Parathyroid adenoma (tissue), 2 donors: Measurements from ENCODE around the gene GNPAT.

Source experiments
- H2AFZ ChIP-seq: fragments of 300-600 bp; sonication (generic); one replicate; pipeline ENCODE4 v1.7.0; 2017; ENCODE audit warnings: antibody characterized with exemption, mild to moderate bottlenecking
- H3K27ac ChIP-seq: fragments of 300-600 bp; sonication (generic); one replicate; pipeline ENCODE4 v1.7.0; 2017
- H3K27me3 ChIP-seq: fragments of 300-600 bp; sonication (generic); one replicate; pipeline ENCODE4 v1.7.0; 2017; ENCODE audit warnings: low read length; ENCODE audit not compliant: control insufficient read depth, insufficient read depth
- H3K36me3 ChIP-seq: fragments of 300-600 bp; sonication (generic); one replicate; pipeline ENCODE4 v1.7.0; 2017; ENCODE audit warnings: low read length; ENCODE audit not compliant: control insufficient read depth, insufficient read depth
- H3K4me1 ChIP-seq: fragments of 300-600 bp; sonication (generic); one replicate; pipeline ENCODE4 v1.7.0; 2017; ENCODE audit warnings: control low read depth
- H3K4me2 ChIP-seq: fragments of 300-600 bp; sonication (generic); one replicate; pipeline ENCODE4 v1.7.0; 2017; ENCODE audit warnings: low read length
- H3K4me3 ChIP-seq: fragments of 300-600 bp; sonication (generic); one replicate; pipeline ENCODE4 v1.7.0; 2017; ENCODE audit warnings: low read depth, low read length
- H3K79me2 ChIP-seq: fragments of 300-600 bp; sonication (generic); one replicate; pipeline ENCODE4 v1.7.0; 2017; ENCODE audit warnings: control low read depth
- H3K9ac ChIP-seq: fragments of 300-600 bp; sonication (generic); one replicate; pipeline ENCODE4 v1.7.0; 2017; ENCODE audit warnings: mild to moderate bottlenecking
- H3K9me3 ChIP-seq: fragments of 300-600 bp; sonication (generic); one replicate; pipeline ENCODE4 v1.7.0; 2017; ENCODE audit warnings: low read length; ENCODE audit not compliant: control insufficient read depth
- CTCF ChIP-seq: fragments of 300-600 bp; sonication (generic); IDR thresholded peaks from one replicate; pipeline ENCODE4 v1.7.0; 2017; ENCODE audit warnings: antibody characterized with exemption, mild to moderate bottlenecking
- donor health status: primary hyperparathyroidism.

The GNPAT gene

GRCh38 chr1:231194843-231195516 is 46.0 kb upstream of the GNPAT start:
- Histone ChIP-seq H3K36me3 (no peaks in the 10 kb centered on the region), H3K79me2 (no peaks in the 10 kb centered on the region)

DNA sequence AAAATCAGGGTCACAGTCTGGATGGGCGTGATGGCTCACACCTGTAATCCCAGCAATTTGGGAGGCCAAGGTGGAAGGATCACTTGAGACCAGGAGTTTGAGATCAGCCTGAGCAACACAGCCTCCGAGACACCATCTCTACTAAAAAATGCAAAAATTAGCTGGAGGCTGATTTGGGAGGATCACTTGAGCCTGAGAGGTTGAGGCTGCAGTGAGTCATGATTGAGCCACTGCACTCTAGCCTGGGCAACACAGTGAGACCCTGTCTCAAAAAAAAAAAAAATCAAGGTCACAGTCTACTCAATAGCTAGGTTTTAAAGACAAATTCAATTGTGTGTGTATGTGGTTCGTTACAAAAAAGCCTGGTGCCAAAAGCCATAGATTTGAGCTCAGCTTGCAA is 44.7 kb upstream of the GNPAT start:
- TF ChIP-seq CTCF, result no peak
- no peak overlapping the region for H2AFZ ChIP-seq
- no peak overlapping the region for H3K9ac ChIP-seq
- H3K9me3 ChIP-seq, result no peaks in the 10 kb centered on the region
- no peaks in the 10 kb centered on the region for H3K79me2 ChIP-seq
- no peaks in the 10 kb centered on the region for H3K4me1 ChIP-seq
- no peaks in the 10 kb centered on the region for H3K27me3 ChIP-seq
- no peak overlapping the region for H3K4me2 ChIP-seq
- no peak overlapping the region for H3K4me3 ChIP-seq
- no peak overlapping the region for H3K27ac ChIP-seq
- H3K36me3 ChIP-seq, result no peaks in the 10 kb centered on the region

More at GRCh38 chr1:231194843-231195516, 46.0 kb upstream of the GNPAT start:
- Histone ChIP-seq H3K4me3 (no peak overlapping the region), H3K9me3 (no peaks in the 10 kb centered on the region), H3K27me3 (no peaks in the 10 kb centered on the region), H2AFZ (no peak overlapping the region), H3K4me2 (no peak overlapping the region), H3K9ac (no peak overlapping the region), H3K4me1 (no peaks in the 10 kb centered on the region), H3K27ac (no peak overlapping the region)
- no peak for TF ChIP-seq CTCF

- no peak for TF ChIP-seq CTCF
- Histone ChIP-seq H3K36me3 (no peaks in the 10 kb centered on the region), H2AFZ (no peak overlapping the region), H3K4me1 (no peaks in the 10 kb centered on the region), H3K79me2 (no peaks in the 10 kb centered on the region), H3K4me3 (no peak overlapping the region), H3K9ac (no peak overlapping the region), H3K4me2 (no peak overlapping the region), H3K9me3 (no peaks in the 10 kb centered on the region), H3K27ac (no peak overlapping the region), H3K27me3 (no peaks in the 10 kb centered on the region)
These were observed 44.3 kb upstream of the GNPAT start for GRCh38 chr1:231196728-231197127.

DNA sequence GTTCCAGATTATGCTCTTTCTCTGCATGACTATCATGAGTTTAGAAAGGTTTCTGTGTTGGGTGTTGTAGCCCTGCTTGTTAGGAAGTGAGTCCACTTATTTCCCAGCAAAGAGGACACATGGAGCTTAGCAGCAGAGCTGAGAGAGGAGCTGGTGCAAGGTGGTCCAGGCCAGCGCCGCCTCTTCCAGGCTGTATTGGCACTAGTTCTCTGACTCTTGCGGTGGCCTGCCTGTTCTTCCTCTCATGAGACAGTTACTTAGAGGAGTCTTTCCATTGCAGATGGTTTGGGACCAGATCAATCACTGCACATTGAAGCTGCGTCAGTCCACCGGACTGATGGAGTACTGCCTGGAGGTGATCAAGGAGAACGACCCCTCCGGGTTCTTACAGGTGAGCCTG is 41.1 kb upstream of the GNPAT start:
- H3K27ac ChIP-seq, result no peak overlapping the region
- no peak for TF ChIP-seq CTCF
- no peaks in the 10 kb centered on the region for H3K27me3 ChIP-seq
- H3K9ac ChIP-seq, result no peak overlapping the region
- H2AFZ ChIP-seq, result no peak overlapping the region
- H3K9me3 ChIP-seq, result no peaks in the 10 kb centered on the region
- no peaks in the 10 kb centered on the region for H3K36me3 ChIP-seq
- H3K4me1 ChIP-seq, result no peaks in the 10 kb centered on the region
- H3K4me3 ChIP-seq, result no peak overlapping the region
- H3K79me2 ChIP-seq, result no peaks in the 10 kb centered on the region
- no peak overlapping the region for H3K4me2 ChIP-seq

- no peak overlapping the region for H3K4me2 ChIP-seq
- H3K36me3 ChIP-seq, result no peaks in the 10 kb centered on the region
- H3K79me2 ChIP-seq, result no peaks in the 10 kb centered on the region
- no peaks in the 10 kb centered on the region for H3K27me3 ChIP-seq
- no peak for TF ChIP-seq CTCF
- H3K27ac ChIP-seq, result no peak overlapping the region
- no peak overlapping the region for H3K9ac ChIP-seq
- no peaks in the 10 kb centered on the region for H3K4me1 ChIP-seq
- no peak overlapping the region for H2AFZ ChIP-seq
- H3K4me3 ChIP-seq, result no peak overlapping the region
- no peaks in the 10 kb centered on the region for H3K9me3 ChIP-seq
These were observed 40.5 kb upstream of the GNPAT start for GRCh38 chr1:231200388-231201031.
